AG08395 (cell line): ENCODE results near the gene ATPAF1.

Experiments
- DNase-seq: peaks from one replicate; pipeline ENCODE4 v3.0.0; 2012; ENCODE audit warnings: mixed read lengths, low spot score

ATPAF1 gene

DNA sequence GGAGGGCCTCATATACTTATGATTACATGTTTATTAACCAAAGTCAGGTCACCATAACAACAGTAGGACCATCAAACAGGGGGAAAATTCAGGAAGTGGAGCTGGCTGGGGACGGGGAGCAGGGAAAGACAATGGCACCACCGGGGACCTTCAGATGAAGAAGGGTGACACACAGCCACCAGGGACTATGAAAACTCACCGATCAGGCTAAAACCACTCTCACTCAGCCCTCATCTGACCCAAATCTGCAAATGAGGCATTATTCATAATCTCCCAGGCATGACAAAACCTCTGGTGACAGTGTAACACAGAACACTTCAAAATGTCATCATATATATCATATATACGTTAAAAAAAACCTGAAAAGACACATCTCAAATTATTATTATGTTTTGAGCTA is 75.3 kb downstream of the ATPAF1 start:
- DNase-seq = no peak

DNA sequence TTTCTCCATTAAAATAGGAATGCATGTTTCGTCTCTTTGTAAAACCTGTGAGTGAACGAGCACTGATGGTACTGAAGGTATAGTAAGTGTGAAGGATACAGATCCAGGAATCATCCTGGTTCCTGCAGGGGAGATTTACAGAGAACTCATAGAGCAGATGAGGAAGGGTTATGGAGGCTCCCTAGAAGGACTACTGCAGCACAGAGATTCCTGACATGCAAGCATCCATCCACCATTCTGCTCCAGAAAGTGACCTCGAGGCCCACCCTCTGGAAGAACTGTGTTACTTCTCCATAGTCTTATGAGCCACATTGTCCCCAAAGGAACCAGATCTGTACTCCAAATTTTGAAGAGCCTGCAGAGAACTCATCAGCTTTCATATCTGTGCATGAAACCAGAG is 78.6 kb downstream of the ATPAF1 start:
- DNase-seq = no peak

DNA sequence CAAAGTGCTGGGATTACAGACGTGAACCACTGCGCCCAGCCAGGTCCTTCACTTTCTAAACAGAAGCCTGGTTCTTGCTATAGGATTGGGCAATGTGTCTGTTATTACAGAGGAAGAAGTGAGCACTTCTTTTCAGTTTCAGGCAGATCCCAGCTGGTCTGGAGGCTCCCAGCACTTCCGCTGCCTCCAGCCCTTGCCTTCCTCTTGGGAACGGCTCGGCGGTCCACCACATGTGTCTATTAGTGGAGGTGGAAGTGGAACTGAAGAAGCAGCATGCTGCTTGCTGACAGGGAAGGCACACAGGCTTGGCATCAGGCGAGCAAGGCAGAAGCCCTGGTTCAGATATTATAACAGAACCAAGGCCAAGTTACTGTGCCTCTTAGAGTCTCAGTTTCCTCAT is 81.1 kb downstream of the ATPAF1 start:
- DNase-seq = no peak

DNA sequence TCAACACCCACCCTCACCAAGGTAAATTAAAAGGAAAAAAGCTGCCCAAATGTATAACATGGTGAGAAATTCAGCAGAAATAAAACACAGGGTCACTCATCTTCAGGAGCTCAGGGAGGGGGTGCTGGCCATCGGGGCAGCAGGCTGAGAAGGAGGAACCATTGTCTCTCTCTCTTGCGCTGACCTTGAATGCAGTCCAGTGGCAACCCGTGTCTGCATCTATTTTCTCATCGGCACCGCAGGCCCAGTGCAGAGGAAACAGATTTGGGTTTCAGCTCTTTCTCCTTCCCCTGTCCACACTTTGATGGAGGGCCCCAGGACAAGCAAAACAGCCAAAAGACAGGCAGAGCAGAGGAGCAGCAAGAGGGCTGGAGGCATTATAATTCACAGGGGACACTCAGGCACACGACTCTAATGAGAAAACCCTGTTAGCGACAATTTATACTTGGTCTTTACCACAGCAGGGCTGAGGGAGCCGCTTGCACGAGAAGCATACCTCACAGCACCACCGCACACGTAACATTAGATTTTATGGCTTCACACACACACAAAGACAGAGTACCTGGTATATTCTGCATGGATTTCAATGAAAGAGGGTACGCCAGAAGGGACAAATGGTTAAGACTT is 82.7 kb downstream of the ATPAF1 start:
- no peak for DNase-seq

DNA sequence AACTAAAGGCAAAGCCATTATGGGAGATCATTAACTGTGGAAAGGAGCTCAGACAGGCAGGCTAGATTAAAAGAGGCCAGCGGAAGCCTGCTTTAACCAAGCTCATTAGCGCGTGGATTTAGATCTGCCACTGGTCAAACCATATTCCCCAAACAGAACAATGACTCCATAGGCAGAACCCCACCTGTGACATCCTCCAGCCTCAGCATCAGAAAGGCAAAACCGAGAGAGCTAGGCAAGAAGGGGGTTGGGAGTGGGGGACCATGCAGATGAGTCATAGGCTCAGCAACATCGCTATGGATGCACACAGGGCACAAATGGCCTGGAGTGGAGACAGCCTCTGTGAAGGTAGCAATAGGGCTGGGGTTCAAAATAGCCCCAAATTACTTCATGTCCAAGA is 84.7 kb downstream of the ATPAF1 start:
- no peak for DNase-seq

DNA sequence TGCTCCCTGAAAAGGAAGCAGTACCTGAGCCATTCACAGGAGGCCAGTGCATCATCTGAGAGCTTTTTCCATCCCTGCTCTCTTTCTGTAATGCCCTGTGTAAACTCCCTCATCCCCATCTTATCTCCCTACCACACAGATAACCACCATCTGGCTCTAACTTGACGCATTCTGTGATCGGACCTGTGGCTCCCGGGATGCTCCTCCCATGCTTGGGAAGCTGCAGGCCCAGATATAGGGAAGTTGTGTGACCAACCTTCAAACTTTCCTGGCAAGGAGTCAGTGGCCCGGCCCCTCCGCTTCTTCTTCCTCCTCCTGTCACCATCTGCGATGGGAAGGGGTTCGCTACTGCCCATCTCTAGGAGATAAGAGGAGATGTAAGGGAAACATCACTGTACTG is 85.2 kb downstream of the ATPAF1 start:
- DNase-seq = no peak
